Osteocyte (in vitro differentiated cells): ENCODE data around the gene SLC25A33. TPM values are rescaled to one million over a fixed set of nuclear protein-coding genes. Genes with fewer than 3 reads are reported as not detected.

Source experiments
- DNase-seq: peaks from one replicate; pipeline ENCODE4 v3.0.0; 2021; ENCODE audit warnings: mixed read lengths; ENCODE audit not compliant: unreplicated experiment; ENCODE audit errors: extremely low spot score
- H3K27ac Mint-ChIP-seq: one replicate; pipeline ENCODE4 v1.8.0; 2021; ENCODE audit warnings: mild to moderate bottlenecking, mixed read lengths; ENCODE audit not compliant: unreplicated experiment
- H3K27me3 Mint-ChIP-seq: one replicate; pipeline ENCODE4 v1.8.0; 2021; ENCODE audit warnings: mixed read lengths; ENCODE audit not compliant: unreplicated experiment
- H3K36me3 Mint-ChIP-seq: one replicate; pipeline ENCODE4 v1.8.0; 2021; ENCODE audit warnings: mixed read lengths; ENCODE audit not compliant: unreplicated experiment
- H3K4me1 Mint-ChIP-seq: one replicate; pipeline ENCODE4 v1.8.0; 2021; ENCODE audit warnings: mixed read lengths; ENCODE audit not compliant: unreplicated experiment
- H3K4me3 Mint-ChIP-seq: one replicate; pipeline ENCODE4 v1.8.0; 2021; ENCODE audit warnings: mild to moderate bottlenecking, moderate library complexity, mixed read lengths; ENCODE audit not compliant: unreplicated experiment
- H3K9me3 Mint-ChIP-seq: one replicate; pipeline ENCODE4 v1.8.0; 2021; ENCODE audit warnings: mixed read lengths; ENCODE audit not compliant: unreplicated experiment
- CTCF ChIP-seq: fragments of 200-600 bp; sonication (generic); IDR thresholded peaks from 2 replicates; pipeline ENCODE4 v1.5.0; 2021; ENCODE audit warnings: antibody characterized with exemption, mild to moderate bottlenecking, moderate library complexity
- total RNA-seq: library from RNA; stranded (reverse); gene quantifications from 2 replicates; pipeline ENCODE4 v1.2.1, GENCODE V29; 2021

SLC25A33 gene
- total RNA-seq, 1 donor from 2014 or later: 7.0 TPM

GRCh38 chr1:9542430-9542829 lies 3.2 kb downstream of the SLC25A33 start:
- Mint-ChIP-seq H3K9me3 (no peaks in the 10 kb centered on the region), H3K27ac (no peak overlapping the region), H3K36me3 (no peaks in the 10 kb centered on the region), H3K4me1 (peaks cover 24% of the 10 kb centered on the region), H3K4me3 (no peak overlapping the region), H3K27me3 (no peaks in the 10 kb centered on the region)
- no peak for DNase-seq
- no peak for TF ChIP-seq CTCF

- H3K4me3 Mint-ChIP-seq: no peak overlapping the region
- peaks cover 20% of the 10 kb centered on the region for H3K4me1 Mint-ChIP-seq
Observed at GRCh38 chr1:9544926-9545325, 5.7 kb downstream of the SLC25A33 start.

GRCh38 chr1:9549955-9550546 lies 10.8 kb downstream of the SLC25A33 start:
- Mint-ChIP-seq H3K4me3 (no peak overlapping the region), H3K27me3 (no peaks in the 10 kb centered on the region), H3K27ac (no peak overlapping the region), H3K9me3 (no peaks in the 10 kb centered on the region), H3K36me3 (peaks cover 4% of the 10 kb centered on the region), H3K4me1 (no peaks in the 10 kb centered on the region)
- no peak for TF ChIP-seq CTCF
- no peak for DNase-seq

More at GRCh38 chr1:9544926-9545325, 5.7 kb downstream of the SLC25A33 start:
- no peaks in the 10 kb centered on the region for H3K9me3 Mint-ChIP-seq
- H3K27me3 Mint-ChIP-seq: no peaks in the 10 kb centered on the region
- no peak for TF ChIP-seq CTCF
- no peak overlapping the region for H3K27ac Mint-ChIP-seq
- no peaks in the 10 kb centered on the region for H3K36me3 Mint-ChIP-seq
- DNase-seq: no peak

GRCh38 chr1:9551984-9552383 lies 12.7 kb downstream of the SLC25A33 start:
- no peaks in the 10 kb centered on the region for H3K27me3 Mint-ChIP-seq
- H3K27ac Mint-ChIP-seq: no peak overlapping the region

GRCh38 chr1:9553736-9554144 lies 14.5 kb downstream of the SLC25A33 start:
- no peak for DNase-seq
- Mint-ChIP-seq H3K36me3 (peaks cover 19% of the 10 kb centered on the region), H3K4me3 (no peak overlapping the region), H3K27me3 (no peaks in the 10 kb centered on the region), H3K9me3 (no peaks in the 10 kb centered on the region), H3K27ac (no peak overlapping the region), H3K4me1 (peaks cover 4% of the 10 kb centered on the region)
- TF ChIP-seq CTCF: no peak

More at GRCh38 chr1:9551984-9552383, 12.7 kb downstream of the SLC25A33 start:
- H3K36me3 Mint-ChIP-seq: peaks cover 15% of the 10 kb centered on the region
- H3K4me1 Mint-ChIP-seq: peaks cover 4% of the 10 kb centered on the region
- DNase-seq: no peak
- H3K4me3 Mint-ChIP-seq: no peak overlapping the region
- no peak for TF ChIP-seq CTCF
- no peaks in the 10 kb centered on the region for H3K9me3 Mint-ChIP-seq
